ENCODE measurements around the gene DNAI4. TPM values are rescaled to one million over a fixed set of nuclear protein-coding genes. Genes with fewer than 3 reads are reported as not detected.

Gene DNAI4
- total and polyA plus RNA-seq, 2 donors (not counting 1 experiment from before 2014, with no cell fraction given), result 2.0 to 12.1 TPM

DNA sequence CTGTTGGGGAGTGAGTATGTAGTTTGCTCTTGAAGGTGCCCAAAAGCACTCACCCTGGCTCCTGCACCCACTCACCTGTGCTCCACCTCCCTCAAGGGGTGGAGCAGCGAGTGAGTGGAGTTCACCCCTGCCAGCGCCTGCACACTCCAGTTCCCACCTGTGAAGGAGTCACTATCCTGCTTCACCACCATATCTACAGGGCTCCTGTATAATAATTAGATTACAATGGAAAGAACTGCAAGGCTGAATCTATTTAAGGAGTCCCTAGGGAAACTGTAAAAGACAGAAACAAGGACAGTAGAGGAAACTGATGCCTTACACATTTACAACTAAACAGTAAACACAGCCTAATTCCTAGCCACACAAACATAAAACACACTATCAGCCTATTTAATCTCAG, 4.1 kb downstream of the DNAI4 start:
- no peak overlapping the region for H2AFZ ChIP-seq (ENCODE audit: low read length)
- no peak for DNase-seq (ENCODE audit: low read depth in 2 of 2)
- no peak overlapping the region for H3K9ac ChIP-seq (ENCODE audit: insufficient read depth, low read length)
- no peak for TF ChIP-seq EZH2 (IDR thresholded peaks at IDR 0.05; ENCODE audit: low read length, missing control alignments)
- TF ChIP-seq, protein P1, sequence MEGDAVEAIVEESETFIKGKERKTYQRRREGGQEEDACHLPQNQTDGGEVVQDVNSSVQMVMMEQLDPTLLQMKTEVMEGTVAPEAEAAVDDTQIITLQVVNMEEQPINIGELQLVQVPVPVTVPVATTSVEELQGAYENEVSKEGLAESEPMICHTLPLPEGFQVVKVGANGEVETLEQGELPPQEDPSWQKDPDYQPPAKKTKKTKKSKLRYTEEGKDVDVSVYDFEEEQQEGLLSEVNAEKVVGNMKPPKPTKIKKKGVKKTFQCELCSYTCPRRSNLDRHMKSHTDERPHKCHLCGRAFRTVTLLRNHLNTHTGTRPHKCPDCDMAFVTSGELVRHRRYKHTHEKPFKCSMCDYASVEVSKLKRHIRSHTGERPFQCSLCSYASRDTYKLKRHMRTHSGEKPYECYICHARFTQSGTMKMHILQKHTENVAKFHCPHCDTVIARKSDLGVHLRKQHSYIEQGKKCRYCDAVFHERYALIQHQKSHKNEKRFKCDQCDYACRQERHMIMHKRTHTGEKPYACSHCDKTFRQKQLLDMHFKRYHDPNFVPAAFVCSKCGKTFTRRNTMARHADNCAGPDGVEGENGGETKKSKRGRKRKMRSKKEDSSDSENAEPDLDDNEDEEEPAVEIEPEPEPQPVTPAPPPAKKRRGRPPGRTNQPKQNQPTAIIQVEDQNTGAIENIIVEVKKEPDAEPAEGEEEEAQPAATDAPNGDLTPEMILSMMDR (conservative IDR thresholded peaks at IDR 0.05 in 1 of 2, IDR thresholded peaks at IDR 0.05 in 1 of 2; ENCODE audit: low read depth in 1 of 2, low read length in 2 of 2), result no peak
- peaks cover 13% of the 10 kb centered on the region for H3K79me2 ChIP-seq (ENCODE audit: control insufficient read depth, insufficient read depth, low read length)
- H3K4me1 ChIP-seq (ENCODE audit: control insufficient read depth, extremely low read depth, insufficient read depth, low read length), result no peaks in the 10 kb centered on the region
- no peak overlapping the region for H3K4me2 ChIP-seq (ENCODE audit: extremely low read depth, insufficient read depth, low read length)
- H4K20me1 ChIP-seq (ENCODE audit: control insufficient read depth, extremely low read depth, insufficient read depth, low read length), result no peaks in the 10 kb centered on the region
- no peak overlapping the region for H3K27ac ChIP-seq (ENCODE audit: insufficient read depth, low read length)
- H3K36me3 ChIP-seq (ENCODE audit: control insufficient read depth, insufficient read depth, low read length), result no peaks in the 10 kb centered on the region
- no peak overlapping the region for H3K4me3 ChIP-seq (replicated peaks in 1 of 4; ENCODE audit: control extremely low read depth in 1 of 4, insufficient read depth in 1 of 4, low read depth in 3 of 4, low read length in 4 of 4)
- no peaks in the 10 kb centered on the region for H3K27me3 ChIP-seq (ENCODE audit: control insufficient read depth, insufficient read depth, low read length)
- H3K9me3 ChIP-seq (ENCODE audit: control insufficient read depth, insufficient read depth, low read depth, low read length), result no peaks in the 10 kb centered on the region

DNA sequence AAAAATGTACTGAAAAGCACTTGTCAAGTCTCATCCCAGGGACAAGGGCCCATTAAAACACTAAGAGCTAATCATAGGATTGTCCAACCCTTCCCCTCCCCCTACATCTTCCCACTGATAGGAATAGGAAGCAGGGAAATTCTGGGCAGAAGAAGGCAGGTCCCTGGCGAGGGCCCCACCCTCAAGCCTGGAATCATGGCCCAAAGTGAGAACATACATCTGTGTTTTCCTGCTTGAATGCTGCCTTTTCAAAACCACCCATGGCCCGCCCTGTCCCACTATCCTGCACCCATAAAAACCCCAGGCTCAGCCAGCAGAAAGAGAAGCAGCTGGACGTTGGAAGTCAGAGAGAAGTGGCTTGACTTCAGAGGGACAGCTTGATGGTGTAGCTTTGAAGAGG, 4.8 kb downstream of the DNAI4 start:
- H3K9ac ChIP-seq (ENCODE audit: insufficient read depth, low read length), result no peak overlapping the region
- no peak overlapping the region for H3K27ac ChIP-seq (ENCODE audit: insufficient read depth, low read length)
- no peak overlapping the region for H2AFZ ChIP-seq (ENCODE audit: low read length)
- no peak for DNase-seq (ENCODE audit: low read depth in 2 of 2)
- H3K36me3 ChIP-seq (ENCODE audit: control insufficient read depth, insufficient read depth, low read length), result no peaks in the 10 kb centered on the region
- no peak overlapping the region for H3K4me2 ChIP-seq (ENCODE audit: extremely low read depth, insufficient read depth, low read length)
- H3K9me3 ChIP-seq (ENCODE audit: control insufficient read depth, insufficient read depth, low read depth, low read length), result no peaks in the 10 kb centered on the region
- no peaks in the 10 kb centered on the region for H4K20me1 ChIP-seq (ENCODE audit: control insufficient read depth, extremely low read depth, insufficient read depth, low read length)
- no peaks in the 10 kb centered on the region for H3K4me1 ChIP-seq (ENCODE audit: control insufficient read depth, extremely low read depth, insufficient read depth, low read length)
- H3K4me3 ChIP-seq (replicated peaks in 1 of 4; ENCODE audit: control extremely low read depth in 1 of 4, insufficient read depth in 1 of 4, low read depth in 3 of 4, low read length in 4 of 4), result no peak overlapping the region
- H3K79me2 ChIP-seq (ENCODE audit: control insufficient read depth, insufficient read depth, low read length), result peaks cover 13% of the 10 kb centered on the region
- H3K27me3 ChIP-seq (ENCODE audit: control insufficient read depth, insufficient read depth, low read length), result no peaks in the 10 kb centered on the region
- TF ChIP-seq EZH2 (IDR thresholded peaks at IDR 0.05; ENCODE audit: low read length, missing control alignments), result no peak
- TF ChIP-seq, protein P1 (conservative IDR thresholded peaks at IDR 0.05 in 1 of 2, IDR thresholded peaks at IDR 0.05 in 1 of 2; ENCODE audit: low read depth in 1 of 2, low read length in 2 of 2), result no peak

DNA sequence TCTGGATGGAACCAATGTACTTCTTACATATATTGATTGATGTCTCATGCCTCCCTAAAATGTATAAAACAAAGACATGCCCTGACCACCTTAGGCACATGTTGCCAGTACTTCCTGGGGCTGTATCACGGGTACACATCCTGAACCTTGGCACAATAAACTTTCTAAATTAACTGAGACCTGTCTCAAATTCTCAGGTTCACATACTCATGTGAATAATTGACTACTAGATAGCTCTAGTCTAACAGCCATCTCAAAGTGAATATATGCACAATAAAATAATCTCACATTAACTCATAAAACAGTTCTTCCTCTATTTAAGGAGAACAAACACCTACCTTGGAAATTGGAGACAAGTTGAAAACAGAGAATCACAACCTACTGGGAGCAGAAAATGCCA, 5.6 kb downstream of the DNAI4 start:
- Histone ChIP-seq H3K4me1 (ENCODE audit: control insufficient read depth, extremely low read depth, insufficient read depth, low read length) (no peaks in the 10 kb centered on the region), H3K27me3 (ENCODE audit: control insufficient read depth, insufficient read depth, low read length) (no peaks in the 10 kb centered on the region), H3K4me2 (ENCODE audit: extremely low read depth, insufficient read depth, low read length) (no peak overlapping the region), H3K36me3 (ENCODE audit: control insufficient read depth, insufficient read depth, low read length) (no peaks in the 10 kb centered on the region), H4K20me1 (ENCODE audit: control insufficient read depth, extremely low read depth, insufficient read depth, low read length) (no peaks in the 10 kb centered on the region), H3K4me3 (replicated peaks in 1 of 4; ENCODE audit: control extremely low read depth in 1 of 4, insufficient read depth in 1 of 4, low read depth in 3 of 4, low read length in 4 of 4) (no peak overlapping the region), H3K79me2 (ENCODE audit: control insufficient read depth, insufficient read depth, low read length) (peaks cover 13% of the 10 kb centered on the region), H3K9me3 (ENCODE audit: control insufficient read depth, insufficient read depth, low read depth, low read length) (no peaks in the 10 kb centered on the region), H3K27ac (ENCODE audit: insufficient read depth, low read length) (no peak overlapping the region), H2AFZ (ENCODE audit: low read length) (no peak overlapping the region), H3K9ac (ENCODE audit: insufficient read depth, low read length) (no peak overlapping the region)
- TF ChIP-seq EZH2 (IDR thresholded peaks at IDR 0.05; ENCODE audit: low read length, missing control alignments), result no peak
- TF ChIP-seq, protein P1 (conservative IDR thresholded peaks at IDR 0.05 in 1 of 2, IDR thresholded peaks at IDR 0.05 in 1 of 2; ENCODE audit: low read depth in 1 of 2, low read length in 2 of 2), result no peak
- DNase-seq (ENCODE audit: low read depth in 2 of 2), result no peak

Measured in fibroblast of lung (primary cell).